Peyer's patch (tissue), 4 donors: ENCODE results near the gene MAEA.

Source experiments
- CTCF ChIP-seq, 6 experiments: fragments of 450-650 bp in 4 of 6; fragments of 200-600 bp in 2 of 6; sonication (generic) in 1 of 6; IDR thresholded peaks; one replicate each; pipeline ENCODE4 v1.5.1; 2017 to 2019; ENCODE audit warnings: antibody characterized with exemption in 6 of 6, mild to moderate bottlenecking in 3 of 6, moderate library complexity in 1 of 6
- POLR2A ChIP-seq, 2 donors: fragments of 450-650 bp; IDR thresholded peaks; one replicate each; pipeline ENCODE4 v1.5.1; 2017; ENCODE audit warnings: antibody characterized with exemption in 2 of 2, mild to moderate bottlenecking in 2 of 2, moderate library complexity in 2 of 2

- TF ChIP-seq CTCF (IDR thresholded peaks at IDR 0.05) (no peak), POLR2A (IDR thresholded peaks at IDR 0.05) (no peak)
Observed at GRCh38 chr4:1381181-1381621, 91.5 kb downstream of the MAEA start.
